ENCODE measurements around the gene HSD17B12. TPM values are rescaled to one million over a fixed set of nuclear protein-coding genes. Genes with fewer than 3 reads are reported as not detected.

HSD17B12 gene
- total RNA-seq, 2 experiments from 2014 or later, result 45.3 to 48.4 TPM

DNA sequence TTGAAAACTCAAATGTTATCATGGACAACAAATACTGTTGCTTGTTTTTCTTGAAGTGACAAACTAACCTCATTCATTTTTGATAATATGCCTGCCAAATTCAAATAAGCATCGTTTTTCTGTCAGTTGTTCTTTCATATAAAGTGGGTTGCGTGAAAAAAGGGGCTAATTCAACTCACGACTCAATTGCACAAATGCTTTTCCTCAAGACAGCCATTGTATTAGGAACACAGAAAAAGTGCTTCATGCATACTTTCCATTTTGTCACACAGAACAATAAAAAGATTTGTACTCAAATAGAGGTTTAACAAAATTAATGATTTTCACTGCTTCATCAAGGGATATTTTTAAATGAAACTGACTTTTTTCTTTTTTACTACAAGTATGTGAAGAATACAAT, 105.5 kb downstream of the HSD17B12 start:
- H3K9me3 Mint-ChIP-seq (ENCODE audit: insufficient read depth), result peaks cover 32% of the 10 kb centered on the region
- ATAC-seq, result no peak
- H3K27ac Mint-ChIP-seq, result no peak overlapping the region
- peaks cover 2% of the 10 kb centered on the region for H3K4me1 Mint-ChIP-seq (ENCODE audit: low read depth)
- ChIA-PET POLR2A (no interaction called here), CTCF (no interaction called here)
- peaks cover 35% of the 10 kb centered on the region for H3K36me3 Mint-ChIP-seq (ENCODE audit: low read depth)
- H3K27me3 Mint-ChIP-seq (ENCODE audit: low read depth), result no peaks in the 10 kb centered on the region
- no peak overlapping the region for H3K4me3 Mint-ChIP-seq
- no peak for DNase-seq

DNA sequence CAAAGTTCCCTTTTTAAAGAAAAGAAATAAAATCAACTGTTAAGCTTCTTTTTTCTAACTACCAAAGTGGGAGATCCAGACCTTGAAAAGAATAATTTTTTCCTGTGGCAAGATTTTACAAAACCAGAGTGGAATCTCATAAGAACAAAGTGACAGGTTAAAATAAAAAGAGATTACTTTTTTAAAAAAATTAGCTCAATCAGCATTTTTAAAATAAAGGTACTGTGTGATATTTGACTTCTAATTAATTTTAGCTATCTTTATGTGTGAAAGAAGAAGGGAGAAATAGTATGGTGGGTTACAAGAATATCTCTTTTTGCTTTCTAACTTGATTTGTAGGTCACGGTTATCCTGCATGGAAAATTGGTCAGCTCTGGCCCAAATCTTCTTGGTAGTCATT, 107.3 kb downstream of the HSD17B12 start:
- ATAC-seq, result no peak
- Mint-ChIP-seq H3K9me3 (ENCODE audit: insufficient read depth) (peaks cover 22% of the 10 kb centered on the region), H3K27me3 (ENCODE audit: low read depth) (no peaks in the 10 kb centered on the region), H3K36me3 (ENCODE audit: low read depth) (peaks cover 32% of the 10 kb centered on the region), H3K27ac (no peak overlapping the region), H3K4me1 (ENCODE audit: low read depth) (peaks cover 2% of the 10 kb centered on the region), H3K4me3 (no peak overlapping the region)
- ChIA-PET CTCF (interaction anchor here (0.6 kb wide), 1 partner anchor 25 kb away, joined by 3 read pairs; no protein-coding TSS in a partner anchor), POLR2A (interaction anchor here (0.6 kb wide), 1 partner anchor 14 kb away, joined by 3 read pairs; no protein-coding TSS in a partner anchor)
- DNase-seq, result no peak

GRCh38 chr11:43788421-43788820, 107.9 kb downstream of the HSD17B12 start:
- POLR2A ChIA-PET, result interaction anchor here (0.6 kb wide), 1 partner anchor 13 kb away, joined by 3 read pairs; no protein-coding TSS in a partner anchor
- Mint-ChIP-seq H3K27me3 (ENCODE audit: low read depth) (no peaks in the 10 kb centered on the region), H3K27ac (no peak overlapping the region), H3K4me3 (no peak overlapping the region), H3K9me3 (ENCODE audit: insufficient read depth) (peaks cover 20% of the 10 kb centered on the region), H3K36me3 (ENCODE audit: low read depth) (peaks cover 30% of the 10 kb centered on the region), H3K4me1 (ENCODE audit: low read depth) (peaks cover 2% of the 10 kb centered on the region)
- no peak for DNase-seq
- CTCF ChIA-PET, result no interaction called here
- ATAC-seq, result no peak

GRCh38 chr11:43789700-43790443, 109.3 kb downstream of the HSD17B12 start:
- H3K9me3 Mint-ChIP-seq (ENCODE audit: insufficient read depth), result peaks cover 13% of the 10 kb centered on the region
- H3K27ac Mint-ChIP-seq, result no peak overlapping the region
- H3K4me3 Mint-ChIP-seq, result no peak overlapping the region
- ATAC-seq (no peak), DNase-seq (no peak)
- H3K36me3 Mint-ChIP-seq (ENCODE audit: low read depth), result peaks cover 21% of the 10 kb centered on the region
- ChIA-PET POLR2A (no interaction called here), CTCF (no interaction called here)
- H3K27me3 Mint-ChIP-seq (ENCODE audit: low read depth), result no peaks in the 10 kb centered on the region
- H3K4me1 Mint-ChIP-seq (ENCODE audit: low read depth), result peaks cover 2% of the 10 kb centered on the region

GRCh38 chr11:43790444-43790794, 109.9 kb downstream of the HSD17B12 start:
- no peak overlapping the region for H3K27ac Mint-ChIP-seq

DNA sequence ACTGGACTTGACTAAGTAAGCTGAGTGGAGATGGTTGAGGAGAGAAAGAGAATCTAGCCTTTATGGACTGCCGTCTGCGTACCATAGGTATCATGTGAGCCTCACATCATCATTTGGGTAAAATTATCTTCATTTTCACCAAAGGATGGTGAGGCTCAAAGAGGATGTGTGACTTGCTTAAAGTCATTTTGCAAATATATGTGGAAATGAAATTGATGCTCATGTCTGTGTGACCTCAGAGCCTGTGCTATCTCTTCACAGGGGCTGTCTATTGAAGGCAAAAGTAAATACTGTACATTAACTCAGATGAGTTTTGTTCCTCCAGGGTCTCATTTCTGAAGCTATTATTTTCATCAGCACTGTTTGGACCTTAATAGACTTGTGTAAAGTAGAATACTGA, 116.8 kb downstream of the HSD17B12 start:
- ATAC-seq (no peak), DNase-seq (no peak)
- Mint-ChIP-seq H3K9me3 (ENCODE audit: insufficient read depth) (no peaks in the 10 kb centered on the region), H3K36me3 (ENCODE audit: low read depth) (peaks cover 16% of the 10 kb centered on the region), H3K27me3 (ENCODE audit: low read depth) (no peaks in the 10 kb centered on the region), H3K27ac (no peak overlapping the region), H3K4me1 (ENCODE audit: low read depth) (no peaks in the 10 kb centered on the region), H3K4me3 (no peak overlapping the region)
- ChIA-PET CTCF (no interaction called here), POLR2A (no interaction called here)

More at GRCh38 chr11:43790444-43790794, 109.9 kb downstream of the HSD17B12 start:
- DNase-seq (no peak), ATAC-seq (no peak)
- Mint-ChIP-seq H3K36me3 (ENCODE audit: low read depth) (peaks cover 16% of the 10 kb centered on the region), H3K4me3 (no peak overlapping the region), H3K4me1 (ENCODE audit: low read depth) (peaks cover 2% of the 10 kb centered on the region), H3K9me3 (ENCODE audit: insufficient read depth) (peaks cover 8% of the 10 kb centered on the region), H3K27me3 (ENCODE audit: low read depth) (no peaks in the 10 kb centered on the region)
- POLR2A ChIA-PET, result no interaction called here
- CTCF ChIA-PET, result no interaction called here

DNA sequence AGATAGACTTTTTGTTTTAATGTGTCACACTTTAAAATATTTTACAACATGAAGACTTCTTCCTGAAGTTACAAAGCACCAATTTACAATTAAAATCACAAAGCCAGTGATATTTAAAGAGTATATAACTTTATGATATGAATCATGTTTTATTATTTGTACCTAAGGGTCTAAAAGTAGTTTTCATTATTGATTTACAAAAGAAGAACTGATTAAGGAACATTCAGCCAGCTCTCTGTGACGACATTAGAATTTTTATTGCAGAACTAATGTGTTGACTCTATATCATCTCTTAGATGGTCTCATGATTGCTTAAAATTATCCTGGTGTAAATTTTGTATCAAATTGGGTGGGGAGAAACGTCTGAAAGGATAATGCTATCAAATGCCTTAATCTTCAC, 117.3 kb downstream of the HSD17B12 start:
- H3K9me3 Mint-ChIP-seq (ENCODE audit: insufficient read depth), result no peaks in the 10 kb centered on the region
- no peak for DNase-seq
- H3K27me3 Mint-ChIP-seq (ENCODE audit: low read depth), result no peaks in the 10 kb centered on the region
- H3K4me1 Mint-ChIP-seq (ENCODE audit: low read depth), result no peaks in the 10 kb centered on the region
- no peak overlapping the region for H3K4me3 Mint-ChIP-seq
- peaks cover 16% of the 10 kb centered on the region for H3K36me3 Mint-ChIP-seq (ENCODE audit: low read depth)
- POLR2A ChIA-PET, result no interaction called here
- CTCF ChIA-PET, result no interaction called here
- no peak for ATAC-seq
- H3K27ac Mint-ChIP-seq, result no peak overlapping the region

DNA sequence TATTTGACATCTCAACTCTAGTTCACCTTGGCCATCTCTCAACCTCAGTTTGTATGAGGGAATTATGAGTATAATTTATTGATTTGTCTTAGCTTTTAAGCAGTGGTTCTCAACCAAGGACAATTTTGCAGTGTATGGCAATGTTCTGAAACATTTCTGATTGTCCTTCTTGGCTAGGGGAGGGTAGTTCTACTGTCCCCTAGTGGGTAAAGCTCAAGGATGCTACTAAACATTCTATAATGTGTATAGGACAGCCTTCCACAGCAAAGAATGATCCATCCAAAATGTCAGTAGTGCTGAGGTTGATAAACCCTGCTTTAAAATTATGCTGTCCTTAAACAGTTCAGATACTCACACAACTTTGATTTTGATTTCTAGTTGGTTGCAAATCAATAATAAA, 122.0 kb downstream of the HSD17B12 start:
- ChIA-PET POLR2A (no interaction called here), CTCF (interaction anchor here (0.9 to 1.5 kb wide), 2 partner anchors 23 to 49 kb away, joined by 3 to 4 read pairs; no protein-coding TSS in a partner anchor)
- H3K4me3 Mint-ChIP-seq, result no peak overlapping the region
- no peaks in the 10 kb centered on the region for H3K27me3 Mint-ChIP-seq (ENCODE audit: low read depth)
- ATAC-seq (no peak), DNase-seq (no peak)
- H3K9me3 Mint-ChIP-seq (ENCODE audit: insufficient read depth), result peaks cover 3% of the 10 kb centered on the region
- no peaks in the 10 kb centered on the region for H3K4me1 Mint-ChIP-seq (ENCODE audit: low read depth)
- peaks cover 33% of the 10 kb centered on the region for H3K36me3 Mint-ChIP-seq (ENCODE audit: low read depth)
- no peak overlapping the region for H3K27ac Mint-ChIP-seq

- ATAC-seq (no peak), DNase-seq (no peak)
- H3K4me1 Mint-ChIP-seq (ENCODE audit: low read depth), result no peaks in the 10 kb centered on the region
- no peaks in the 10 kb centered on the region for H3K27me3 Mint-ChIP-seq (ENCODE audit: low read depth)
- H3K9me3 Mint-ChIP-seq (ENCODE audit: insufficient read depth), result peaks cover 3% of the 10 kb centered on the region
- POLR2A ChIA-PET, result no interaction called here
- H3K27ac Mint-ChIP-seq, result no peak overlapping the region
- CTCF ChIA-PET, result no interaction called here
- no peak overlapping the region for H3K4me3 Mint-ChIP-seq
- H3K36me3 Mint-ChIP-seq (ENCODE audit: low read depth), result peaks cover 31% of the 10 kb centered on the region
Observed at GRCh38 chr11:43803766-43804165, 123.2 kb downstream of the HSD17B12 start.

DNA sequence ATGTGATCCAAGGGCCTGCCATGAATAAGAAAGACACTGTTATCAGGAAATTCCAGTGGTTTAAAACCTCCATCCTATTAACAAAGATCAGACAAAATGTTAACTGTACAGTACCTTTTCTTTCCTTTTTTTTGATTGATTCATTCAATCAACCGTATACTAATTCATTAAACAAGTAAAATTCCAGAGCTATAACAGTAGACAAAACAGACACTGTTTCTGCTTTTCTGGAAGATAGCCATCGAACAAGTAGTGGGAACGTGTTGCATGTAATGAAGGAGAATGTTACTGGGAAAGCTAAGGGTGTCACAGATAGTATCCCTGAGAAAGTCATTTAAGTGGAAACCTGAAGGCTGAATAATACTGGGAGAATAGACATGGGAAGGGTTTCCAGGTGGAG, 126.4 kb downstream of the HSD17B12 start:
- POLR2A ChIA-PET, result no interaction called here

GRCh38 chr11:43810929-43811596, 130.5 kb downstream of the HSD17B12 start:
- DNase-seq (no peak), ATAC-seq (no peak)
- no peaks in the 10 kb centered on the region for H3K27me3 Mint-ChIP-seq (ENCODE audit: low read depth)
- no peaks in the 10 kb centered on the region for H3K9me3 Mint-ChIP-seq (ENCODE audit: insufficient read depth)
- no peaks in the 10 kb centered on the region for H3K4me1 Mint-ChIP-seq (ENCODE audit: low read depth)
- H3K36me3 Mint-ChIP-seq (ENCODE audit: low read depth), result peaks cover 9% of the 10 kb centered on the region
- ChIA-PET CTCF (no interaction called here), POLR2A (no interaction called here)
- H3K4me3 Mint-ChIP-seq, result no peak overlapping the region
- no peak overlapping the region for H3K27ac Mint-ChIP-seq

More for the DNA sequence above, 126.4 kb downstream of the HSD17B12 start:
- DNase-seq, result no peak
- no peak overlapping the region for H3K4me3 Mint-ChIP-seq
- peaks cover 3% of the 10 kb centered on the region for H3K9me3 Mint-ChIP-seq (ENCODE audit: insufficient read depth)
- H3K4me1 Mint-ChIP-seq (ENCODE audit: low read depth), result no peaks in the 10 kb centered on the region
- no peak for ATAC-seq
- H3K36me3 Mint-ChIP-seq (ENCODE audit: low read depth), result peaks cover 17% of the 10 kb centered on the region
- H3K27ac Mint-ChIP-seq, result no peak overlapping the region
- no peaks in the 10 kb centered on the region for H3K27me3 Mint-ChIP-seq (ENCODE audit: low read depth)
- CTCF ChIA-PET, result interaction anchor here (2.1 kb wide), 1 partner anchor 19 kb away, joined by 7 read pairs; no protein-coding TSS in a partner anchor

DNA sequence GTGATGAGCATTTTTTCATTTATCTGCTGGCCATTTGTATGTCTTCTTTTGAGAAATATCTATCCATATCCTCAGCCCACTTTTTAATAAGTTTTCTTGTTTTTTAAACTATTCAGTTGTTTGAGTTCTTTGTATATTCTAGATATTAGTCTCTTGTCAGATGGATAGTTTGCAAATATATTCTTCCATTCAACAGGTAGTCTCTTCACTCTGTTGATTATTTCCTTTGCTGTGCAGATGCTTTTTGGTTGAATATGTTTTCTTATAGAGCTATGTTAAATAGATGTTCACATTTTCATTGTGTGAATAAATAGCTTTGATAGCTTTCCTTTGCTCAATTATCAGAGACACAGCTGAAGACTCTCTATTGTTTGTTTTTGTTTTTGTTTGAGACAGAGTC, 131.9 kb downstream of the HSD17B12 start:
- CTCF ChIA-PET, result interaction anchor here (1.4 kb wide), 1 partner anchor 13 kb away, joined by 6 read pairs; no protein-coding TSS in a partner anchor
- POLR2A ChIA-PET, result no interaction called here
- no peak for DNase-seq
- no peaks in the 10 kb centered on the region for H3K9me3 Mint-ChIP-seq (ENCODE audit: insufficient read depth)
- H3K4me1 Mint-ChIP-seq (ENCODE audit: low read depth), result no peaks in the 10 kb centered on the region
- H3K27ac Mint-ChIP-seq, result no peak overlapping the region
- peaks cover 6% of the 10 kb centered on the region for H3K36me3 Mint-ChIP-seq (ENCODE audit: low read depth)
- H3K27me3 Mint-ChIP-seq (ENCODE audit: low read depth), result no peaks in the 10 kb centered on the region
- ATAC-seq, result no peak
- H3K4me3 Mint-ChIP-seq, result no peak overlapping the region
